ENCODE measurements around the gene PDIA6. TPM values are rescaled to one million over a fixed set of nuclear protein-coding genes. Genes with fewer than 3 reads are reported as not detected.

The PDIA6 gene
- total and polyA plus RNA-seq, 2 donors (not counting 3 experiments of a cell fraction or from before 2014, with no cell fraction given), result 335 to 424 TPM

GRCh38 chr2:10787176-10787968 lies 25.2 kb downstream of the PDIA6 start:
- peak; percentile 26 for DNase-seq (ENCODE audit: low read depth, low spot score)
- no peak overlapping the region for H3K9ac ChIP-seq (replicated peaks; ENCODE audit: extremely low read depth, insufficient read depth, low read length)
- FAIRE-seq, result peak; percentile 60
- BruUV-seq (replicated peaks), result no TSS peak
- no peak for TF ChIP-seq FOS (IDR thresholded peaks at IDR 0.05; ENCODE audit: borderline replicate concordance, insufficient read depth, low read length)
- TF ChIP-seq, protein P1, sequence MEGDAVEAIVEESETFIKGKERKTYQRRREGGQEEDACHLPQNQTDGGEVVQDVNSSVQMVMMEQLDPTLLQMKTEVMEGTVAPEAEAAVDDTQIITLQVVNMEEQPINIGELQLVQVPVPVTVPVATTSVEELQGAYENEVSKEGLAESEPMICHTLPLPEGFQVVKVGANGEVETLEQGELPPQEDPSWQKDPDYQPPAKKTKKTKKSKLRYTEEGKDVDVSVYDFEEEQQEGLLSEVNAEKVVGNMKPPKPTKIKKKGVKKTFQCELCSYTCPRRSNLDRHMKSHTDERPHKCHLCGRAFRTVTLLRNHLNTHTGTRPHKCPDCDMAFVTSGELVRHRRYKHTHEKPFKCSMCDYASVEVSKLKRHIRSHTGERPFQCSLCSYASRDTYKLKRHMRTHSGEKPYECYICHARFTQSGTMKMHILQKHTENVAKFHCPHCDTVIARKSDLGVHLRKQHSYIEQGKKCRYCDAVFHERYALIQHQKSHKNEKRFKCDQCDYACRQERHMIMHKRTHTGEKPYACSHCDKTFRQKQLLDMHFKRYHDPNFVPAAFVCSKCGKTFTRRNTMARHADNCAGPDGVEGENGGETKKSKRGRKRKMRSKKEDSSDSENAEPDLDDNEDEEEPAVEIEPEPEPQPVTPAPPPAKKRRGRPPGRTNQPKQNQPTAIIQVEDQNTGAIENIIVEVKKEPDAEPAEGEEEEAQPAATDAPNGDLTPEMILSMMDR (IDR thresholded peaks at IDR 0.05; ENCODE audit: extremely low read depth in 1 of 2, insufficient read depth in 1 of 2, low read depth in 1 of 2, low read length in 2 of 2), result peak; percentile 20 to 34
- H3K27ac ChIP-seq (ENCODE audit: insufficient read depth, low read depth, low read length), result no peak overlapping the region
- H2AFZ ChIP-seq (ENCODE audit: low read depth, low read length), result no peak overlapping the region
- H3K36me3 ChIP-seq (ENCODE audit: control insufficient read depth in 2 of 2, extremely low read depth in 1 of 2, insufficient read depth in 2 of 2, low read length in 2 of 2), result peaks cover 35 to 60% of the 10 kb centered on the region in 2 experiments
- no peaks in the 10 kb centered on the region for H3K27me3 ChIP-seq (ENCODE audit: control insufficient read depth in 2 of 2, insufficient read depth in 2 of 2, low read length in 2 of 2)
- dilution Hi-C loops (cut with MboI; ENCODE audit: extremely low pct_ligation_motif_present, low sequenced_read_pairs) (no loop called here), intact Hi-C loops (cut with micrococcal nuclease) (loop anchor here (1.0 to 2.0 kb wide), 2 partner anchors 24 to 79 kb away; no protein-coding TSS in a partner anchor)
- no peaks in the 10 kb centered on the region for H3K9me3 ChIP-seq (replicated peaks; ENCODE audit: control insufficient read depth, insufficient read depth, low read length)
- no peaks in the 10 kb centered on the region for H4K20me1 ChIP-seq (replicated peaks; ENCODE audit: control insufficient read depth, extremely low read depth, insufficient read depth, low read length)
- H3K4me3 ChIP-seq (replicated peaks in 1 of 3; ENCODE audit: insufficient read depth in 1 of 3, low read depth in 1 of 3, low read length in 3 of 3), result no peak overlapping the region
- POLR2A ChIA-PET, result no interaction called here
- H3K79me2 ChIP-seq (ENCODE audit: control insufficient read depth, insufficient read depth, low read length), result peaks cover 8% of the 10 kb centered on the region
- CTCF ChIA-PET, result interaction anchor here (0.6 to 1.1 kb wide), 2 partner anchors 45 to 603 kb away, joined by 3 to 4 read pairs; no protein-coding TSS in a partner anchor
- H3K4me1 ChIP-seq (ENCODE audit: control insufficient read depth, extremely low read depth, insufficient read depth, low read length), result peaks cover 14% of the 10 kb centered on the region
- H3K9me1 ChIP-seq (replicated peaks; ENCODE audit: control insufficient read depth, extremely low read depth, insufficient read depth, low read length), result no peaks in the 10 kb centered on the region
- H3K4me2 ChIP-seq (ENCODE audit: insufficient read depth, low read length), result no peak overlapping the region

All from endothelial cell of umbilical vein (primary cell).